GM21381 (cell line): Measurements from ENCODE around the gene PTPN6.

ENCODE experiments used
- ATAC-seq: cut with Tn5 transposase; IDR thresholded peaks from one replicate; pipeline ENCODE4 v1.9.1; 2021; ENCODE audit warnings: mild to moderate bottlenecking, moderate library complexity; ENCODE audit not compliant: unreplicated experiment

Gene PTPN6

GRCh38 chr12:7001921-7002591 is 50.9 kb downstream of the PTPN6 start:
- ATAC-seq: no peak

GRCh38 chr12:7004287-7004803 is 53.2 kb downstream of the PTPN6 start:
- no peak for ATAC-seq

GRCh38 chr12:7004840-7005239 is 53.7 kb downstream of the PTPN6 start:
- ATAC-seq: no peak

GRCh38 chr12:7005311-7005710 is 54.2 kb downstream of the PTPN6 start:
- no peak for ATAC-seq

GRCh38 chr12:7006639-7007038 is 55.5 kb downstream of the PTPN6 start:
- ATAC-seq: no peak

GRCh38 chr12:7008864-7009263 is 57.7 kb downstream of the PTPN6 start:
- ATAC-seq: no peak

- no peak for ATAC-seq
These were observed 58.4 kb downstream of the PTPN6 start for GRCh38 chr12:7009512-7009911.
